ENCODE results near the gene ZNF621. TPM values are rescaled to one million over a fixed set of nuclear protein-coding genes. Genes with fewer than 3 reads are reported as not detected.

ZNF621 gene
- total and polyA plus RNA-seq, 2 of the 8 experiments (the other 6 are each of a cell fraction or from before 2014, with no cell fraction given): 10.9 to 15.4 TPM

- TF ChIP-seq, protein P1, sequence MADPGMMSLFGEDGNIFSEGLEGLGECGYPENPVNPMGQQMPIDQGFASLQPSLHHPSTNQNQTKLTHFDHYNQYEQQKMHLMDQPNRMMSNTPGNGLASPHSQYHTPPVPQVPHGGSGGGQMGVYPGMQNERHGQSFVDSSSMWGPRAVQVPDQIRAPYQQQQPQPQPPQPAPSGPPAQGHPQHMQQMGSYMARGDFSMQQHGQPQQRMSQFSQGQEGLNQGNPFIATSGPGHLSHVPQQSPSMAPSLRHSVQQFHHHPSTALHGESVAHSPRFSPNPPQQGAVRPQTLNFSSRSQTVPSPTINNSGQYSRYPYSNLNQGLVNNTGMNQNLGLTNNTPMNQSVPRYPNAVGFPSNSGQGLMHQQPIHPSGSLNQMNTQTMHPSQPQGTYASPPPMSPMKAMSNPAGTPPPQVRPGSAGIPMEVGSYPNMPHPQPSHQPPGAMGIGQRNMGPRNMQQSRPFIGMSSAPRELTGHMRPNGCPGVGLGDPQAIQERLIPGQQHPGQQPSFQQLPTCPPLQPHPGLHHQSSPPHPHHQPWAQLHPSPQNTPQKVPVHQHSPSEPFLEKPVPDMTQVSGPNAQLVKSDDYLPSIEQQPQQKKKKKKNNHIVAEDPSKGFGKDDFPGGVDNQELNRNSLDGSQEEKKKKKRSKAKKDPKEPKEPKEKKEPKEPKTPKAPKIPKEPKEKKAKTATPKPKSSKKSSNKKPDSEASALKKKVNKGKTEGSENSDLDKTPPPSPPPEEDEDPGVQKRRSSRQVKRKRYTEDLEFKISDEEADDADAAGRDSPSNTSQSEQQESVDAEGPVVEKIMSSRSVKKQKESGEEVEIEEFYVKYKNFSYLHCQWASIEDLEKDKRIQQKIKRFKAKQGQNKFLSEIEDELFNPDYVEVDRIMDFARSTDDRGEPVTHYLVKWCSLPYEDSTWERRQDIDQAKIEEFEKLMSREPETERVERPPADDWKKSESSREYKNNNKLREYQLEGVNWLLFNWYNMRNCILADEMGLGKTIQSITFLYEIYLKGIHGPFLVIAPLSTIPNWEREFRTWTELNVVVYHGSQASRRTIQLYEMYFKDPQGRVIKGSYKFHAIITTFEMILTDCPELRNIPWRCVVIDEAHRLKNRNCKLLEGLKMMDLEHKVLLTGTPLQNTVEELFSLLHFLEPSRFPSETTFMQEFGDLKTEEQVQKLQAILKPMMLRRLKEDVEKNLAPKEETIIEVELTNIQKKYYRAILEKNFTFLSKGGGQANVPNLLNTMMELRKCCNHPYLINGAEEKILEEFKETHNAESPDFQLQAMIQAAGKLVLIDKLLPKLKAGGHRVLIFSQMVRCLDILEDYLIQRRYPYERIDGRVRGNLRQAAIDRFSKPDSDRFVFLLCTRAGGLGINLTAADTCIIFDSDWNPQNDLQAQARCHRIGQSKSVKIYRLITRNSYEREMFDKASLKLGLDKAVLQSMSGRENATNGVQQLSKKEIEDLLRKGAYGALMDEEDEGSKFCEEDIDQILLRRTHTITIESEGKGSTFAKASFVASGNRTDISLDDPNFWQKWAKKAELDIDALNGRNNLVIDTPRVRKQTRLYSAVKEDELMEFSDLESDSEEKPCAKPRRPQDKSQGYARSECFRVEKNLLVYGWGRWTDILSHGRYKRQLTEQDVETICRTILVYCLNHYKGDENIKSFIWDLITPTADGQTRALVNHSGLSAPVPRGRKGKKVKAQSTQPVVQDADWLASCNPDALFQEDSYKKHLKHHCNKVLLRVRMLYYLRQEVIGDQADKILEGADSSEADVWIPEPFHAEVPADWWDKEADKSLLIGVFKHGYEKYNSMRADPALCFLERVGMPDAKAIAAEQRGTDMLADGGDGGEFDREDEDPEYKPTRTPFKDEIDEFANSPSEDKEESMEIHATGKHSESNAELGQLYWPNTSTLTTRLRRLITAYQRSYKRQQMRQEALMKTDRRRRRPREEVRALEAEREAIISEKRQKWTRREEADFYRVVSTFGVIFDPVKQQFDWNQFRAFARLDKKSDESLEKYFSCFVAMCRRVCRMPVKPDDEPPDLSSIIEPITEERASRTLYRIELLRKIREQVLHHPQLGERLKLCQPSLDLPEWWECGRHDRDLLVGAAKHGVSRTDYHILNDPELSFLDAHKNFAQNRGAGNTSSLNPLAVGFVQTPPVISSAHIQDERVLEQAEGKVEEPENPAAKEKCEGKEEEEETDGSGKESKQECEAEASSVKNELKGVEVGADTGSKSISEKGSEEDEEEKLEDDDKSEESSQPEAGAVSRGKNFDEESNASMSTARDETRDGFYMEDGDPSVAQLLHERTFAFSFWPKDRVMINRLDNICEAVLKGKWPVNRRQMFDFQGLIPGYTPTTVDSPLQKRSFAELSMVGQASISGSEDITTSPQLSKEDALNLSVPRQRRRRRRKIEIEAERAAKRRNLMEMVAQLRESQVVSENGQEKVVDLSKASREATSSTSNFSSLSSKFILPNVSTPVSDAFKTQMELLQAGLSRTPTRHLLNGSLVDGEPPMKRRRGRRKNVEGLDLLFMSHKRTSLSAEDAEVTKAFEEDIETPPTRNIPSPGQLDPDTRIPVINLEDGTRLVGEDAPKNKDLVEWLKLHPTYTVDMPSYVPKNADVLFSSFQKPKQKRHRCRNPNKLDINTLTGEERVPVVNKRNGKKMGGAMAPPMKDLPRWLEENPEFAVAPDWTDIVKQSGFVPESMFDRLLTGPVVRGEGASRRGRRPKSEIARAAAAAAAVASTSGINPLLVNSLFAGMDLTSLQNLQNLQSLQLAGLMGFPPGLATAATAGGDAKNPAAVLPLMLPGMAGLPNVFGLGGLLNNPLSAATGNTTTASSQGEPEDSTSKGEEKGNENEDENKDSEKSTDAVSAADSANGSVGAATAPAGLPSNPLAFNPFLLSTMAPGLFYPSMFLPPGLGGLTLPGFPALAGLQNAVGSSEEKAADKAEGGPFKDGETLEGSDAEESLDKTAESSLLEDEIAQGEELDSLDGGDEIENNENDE (IDR thresholded peaks at IDR 0.05; ENCODE audit: insufficient replicate concordance, low read length): no peak
- TF ChIP-seq CEBPB (IDR thresholded peaks at IDR 0.05; ENCODE audit: low read depth, low read length) (no peak), MAFK (IDR thresholded peaks at IDR 0.05; ENCODE audit: low read depth, low read length) (no peak), BRCA1 (IDR thresholded peaks at IDR 0.05; ENCODE audit: low read depth, low read length) (no peak), YY1 (IDR thresholded peaks at IDR 0.05; ENCODE audit: low read depth, low read length) (no peak), EP300 (IDR thresholded peaks at IDR 0.05; ENCODE audit: borderline replicate concordance in 1 of 2, low read depth in 2 of 2, low read length in 2 of 2) (no peak)
- TF ChIP-seq, protein P2, sequence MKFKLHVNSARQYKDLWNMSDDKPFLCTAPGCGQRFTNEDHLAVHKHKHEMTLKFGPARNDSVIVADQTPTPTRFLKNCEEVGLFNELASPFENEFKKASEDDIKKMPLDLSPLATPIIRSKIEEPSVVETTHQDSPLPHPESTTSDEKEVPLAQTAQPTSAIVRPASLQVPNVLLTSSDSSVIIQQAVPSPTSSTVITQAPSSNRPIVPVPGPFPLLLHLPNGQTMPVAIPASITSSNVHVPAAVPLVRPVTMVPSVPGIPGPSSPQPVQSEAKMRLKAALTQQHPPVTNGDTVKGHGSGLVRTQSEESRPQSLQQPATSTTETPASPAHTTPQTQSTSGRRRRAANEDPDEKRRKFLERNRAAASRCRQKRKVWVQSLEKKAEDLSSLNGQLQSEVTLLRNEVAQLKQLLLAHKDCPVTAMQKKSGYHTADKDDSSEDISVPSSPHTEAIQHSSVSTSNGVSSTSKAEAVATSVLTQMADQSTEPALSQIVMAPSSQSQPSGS (IDR thresholded peaks at IDR 0.05; ENCODE audit: low read length): no peak
These were observed 48.0 kb upstream of the ZNF621 start, which contains the start of gene ZNF619 (continued) for GRCh38 chr3:40476478-40477470.

Measured in H1 (cell line).